NB4 (cell line): ENCODE measurements around the gene MTHFD1.
"Not testable (repeated sequence)": the region's sequence is repeated elsewhere in the genome, so short reads cannot be mapped to it uniquely, and the experiment has no call there.

Experiments
- DNase-seq: peaks from one replicate; pipeline ENCODE4 v3.0.0; 2010; ENCODE audit warnings: low read depth
- H3K4me3 ChIP-seq: one replicate; pipeline ENCODE4 v1.5.1; 2011; ENCODE audit warnings: mild to moderate bottlenecking, low read depth, low read length, moderate library complexity
- CTCF ChIP-seq: IDR thresholded peaks from one replicate; pipeline ENCODE4 v1.5.1; 2012; ENCODE audit warnings: low read depth, low read length
- MAX ChIP-seq: IDR thresholded peaks from 2 replicates; pipeline ENCODE4 v1.6.1; 2011; ENCODE audit warnings: low read depth, low read length
- MYC ChIP-seq: IDR thresholded peaks from 2 replicates; pipeline ENCODE4 v1.6.1; 2011; ENCODE audit warnings: low read depth, low read length
- POLR2A ChIP-seq: IDR thresholded peaks from 2 replicates; pipeline ENCODE4 v1.6.1; 2011; ENCODE audit warnings: mild to moderate bottlenecking; ENCODE audit not compliant: insufficient read length; ENCODE audit errors: extremely low read depth

Gene MTHFD1

GRCh38 chr14:64363265-64363846 lies 24.8 kb upstream of the MTHFD1 start:
- H3K4me3 ChIP-seq, result no peak overlapping the region
- no peak for DNase-seq
- no peak for TF ChIP-seq MYC
- no peak for TF ChIP-seq CTCF
- TF ChIP-seq MAX, result no peak
- TF ChIP-seq POLR2A, result no peak

- no peak overlapping the region for H3K4me3 ChIP-seq
- no peak for TF ChIP-seq POLR2A
- no peak for TF ChIP-seq CTCF
- no peak for TF ChIP-seq MYC
- TF ChIP-seq MAX, result no peak
- DNase-seq, result no peak
These were observed 23.2 kb upstream of the MTHFD1 start for GRCh38 chr14:64364907-64365306.

- DNase-seq, H3K4me3 ChIP-seq: not testable (repeated sequence)
These were observed 22.7 kb upstream of the MTHFD1 start for GRCh38 chr14:64365358-64365889.

GRCh38 chr14:64369201-64369600 lies 19.0 kb upstream of the MTHFD1 start:
- H3K4me3 ChIP-seq, result no peak overlapping the region
- TF ChIP-seq CTCF (no peak), MYC (no peak), POLR2A (no peak), MAX (no peak)
- no peak for DNase-seq

GRCh38 chr14:64387232-64387781 lies 846 bp upstream of the MTHFD1 start:
- TF ChIP-seq MAX, result no peak
- no peak for TF ChIP-seq CTCF
- no peak for TF ChIP-seq POLR2A
- no peak for TF ChIP-seq MYC
- H3K4me3 ChIP-seq, result peak overlapping the region; percentile 89
- no peak for DNase-seq

GRCh38 chr14:64388533-64389285 lies 556 bp downstream of the MTHFD1 start:
- no peak for TF ChIP-seq MAX
- no peak for TF ChIP-seq POLR2A
- no peak for TF ChIP-seq CTCF
- TF ChIP-seq MYC, result no peak
- peak; percentile 24 for DNase-seq
- peak overlapping the region; percentile 89 for H3K4me3 ChIP-seq
